Trophoblast cell (in vitro differentiated cells and primary cell): ENCODE results near the gene LSM3.

ENCODE experiments used
- DNase-seq, 2 donors: peaks; one replicate each; pipeline ENCODE4 v3.0.0-alpha.2; 2016
- H2AFZ ChIP-seq: 2 replicates; pipeline ENCODE4 v1.6.1; 2013; ENCODE audit warnings: low read length, moderate library complexity, mild to moderate bottlenecking; ENCODE audit not compliant: insufficient read depth, poor library complexity
- H2AK5ac ChIP-seq: 2 replicates; pipeline ENCODE4 v1.6.1; 2013; ENCODE audit warnings: mild to moderate bottlenecking, low read length
- H2BK120ac ChIP-seq: 2 replicates; pipeline ENCODE4 v1.6.1; 2013; ENCODE audit warnings: low read length, mild to moderate bottlenecking, moderate library complexity; ENCODE audit not compliant: insufficient read depth, poor library complexity
- H2BK12ac ChIP-seq: 2 replicates; pipeline ENCODE4 v1.6.1; 2013; ENCODE audit warnings: mild to moderate bottlenecking, low read length, moderate library complexity
- H2BK5ac ChIP-seq: 2 replicates; pipeline ENCODE4 v1.6.1; 2013; ENCODE audit warnings: low read length, low read depth, moderate library complexity, mild to moderate bottlenecking; ENCODE audit not compliant: poor library complexity
- H3K14ac ChIP-seq: 2 replicates; pipeline ENCODE4 v1.6.1; 2013; ENCODE audit warnings: mild to moderate bottlenecking, low read length
- H3K18ac ChIP-seq: 2 replicates; pipeline ENCODE4 v1.6.1; 2013; ENCODE audit warnings: mild to moderate bottlenecking, low read length
- H3K23ac ChIP-seq: 2 replicates; pipeline ENCODE4 v1.6.1; 2013; ENCODE audit warnings: low read length
- H3K27ac ChIP-seq: 2 replicates; pipeline ENCODE4 v1.5.1; 2013; ENCODE audit warnings: low read depth, mild to moderate bottlenecking, inconsistent platforms, low read length, moderate library complexity
- H3K27me3 ChIP-seq: 2 replicates; pipeline ENCODE4 v1.6.1; 2013; ENCODE audit warnings: inconsistent platforms, mild to moderate bottlenecking, low read length, moderate library complexity; ENCODE audit not compliant: insufficient read depth
- H3K36me3 ChIP-seq, 2 experiments: 1 replicate in 1 of 2; 2 replicates in 1 of 2; pipeline ENCODE4 v1.6.1; 2013; ENCODE audit warnings: low read length in 2 of 2, mild to moderate bottlenecking in 2 of 2, moderate library complexity in 1 of 2; ENCODE audit not compliant: insufficient read depth in 2 of 2, control insufficient read depth in 1 of 2
- H3K4ac ChIP-seq: 2 replicates; pipeline ENCODE4 v1.6.1; 2013; ENCODE audit warnings: low read depth, mild to moderate bottlenecking, low read length, moderate library complexity
- H3K4me1 ChIP-seq, 2 experiments: 1 replicate in 1 of 2; 2 replicates in 1 of 2; pipeline ENCODE4 v1.6.1; 2013; ENCODE audit warnings: low read length in 2 of 2, mild to moderate bottlenecking in 2 of 2, moderate library complexity in 1 of 2; ENCODE audit not compliant: insufficient read depth in 2 of 2, control insufficient read depth in 1 of 2
- H3K4me2 ChIP-seq: 2 replicates; pipeline ENCODE4 v1.6.1; 2013; ENCODE audit warnings: inconsistent platforms, mild to moderate bottlenecking, low read length, moderate library complexity
- H3K4me3 ChIP-seq: 2 replicates; pipeline ENCODE4 v1.5.1; 2013; ENCODE audit warnings: mild to moderate bottlenecking, low read depth, low read length, inconsistent platforms
- H3K79me1 ChIP-seq: one replicate; pipeline ENCODE4 v1.6.1; 2013; ENCODE audit warnings: low read length
- H3K79me2 ChIP-seq: 2 replicates; pipeline ENCODE4 v1.6.1; 2013; ENCODE audit warnings: low read length, mild to moderate bottlenecking; ENCODE audit not compliant: control insufficient read depth, insufficient read depth, poor library complexity
- H3K9ac ChIP-seq: 2 replicates; pipeline ENCODE4 v1.6.1; 2013; ENCODE audit warnings: mild to moderate bottlenecking, low read length
- H3K9me3 ChIP-seq: 2 replicates; pipeline ENCODE4 v1.6.1; 2013; ENCODE audit warnings: low read depth, mild to moderate bottlenecking, control low read depth, inconsistent platforms, low read length; ENCODE audit not compliant: insufficient read depth
- H4K12ac ChIP-seq: 2 replicates; pipeline ENCODE4 v1.6.1; 2013; ENCODE audit warnings: low read depth, mild to moderate bottlenecking, low read length, moderate library complexity
- H4K8ac ChIP-seq: 2 replicates; pipeline ENCODE4 v1.6.1; 2013; ENCODE audit warnings: low read depth, mild to moderate bottlenecking, low read length, moderate library complexity
- H4K91ac ChIP-seq: one replicate; pipeline ENCODE4 v1.6.1; 2013; ENCODE audit warnings: low read depth, mild to moderate bottlenecking, low read length, moderate library complexity
- WGBS: extraction: QIAGEN DNeasy Blood & Tissue Kit; methylation state at CpG from one replicate; pipeline ENCODE4 v1.1.7; 2013; ENCODE audit warnings: missing lambda C conversion rate; ENCODE audit not compliant: insufficient read length, insufficient coverage; ENCODE audit errors: extremely low coverage; 5-methylcytosine and 5-hydroxymethylcytosine counted together

LSM3 gene

DNA sequence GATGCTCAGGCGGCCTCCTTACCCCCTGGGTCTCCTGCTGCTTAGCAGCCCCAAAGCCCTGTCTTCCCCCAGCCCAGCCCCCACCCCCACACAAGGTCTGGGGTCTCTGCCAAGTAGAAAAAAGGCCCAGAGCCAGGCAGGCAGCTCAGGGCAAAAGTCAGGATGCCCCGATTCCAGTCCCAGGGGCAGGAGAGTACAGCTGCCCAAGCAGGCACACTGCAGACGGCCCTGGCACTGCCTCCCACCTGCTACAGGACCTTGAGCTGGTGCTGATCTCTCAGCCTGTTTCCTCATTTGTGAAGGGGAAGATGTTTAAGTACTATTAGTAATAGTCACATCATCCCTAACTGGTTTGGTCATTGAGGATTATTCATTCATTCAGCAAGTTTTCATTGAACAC lies 41.2 kb upstream of the LSM3 start:
- H3K14ac ChIP-seq, result no peak overlapping the region
- no peaks in the 10 kb centered on the region for H3K79me2 ChIP-seq
- H3K18ac ChIP-seq, result no peak overlapping the region
- H3K9ac ChIP-seq, result no peak overlapping the region
- no peak overlapping the region for H4K12ac ChIP-seq
- no peak overlapping the region for H3K27ac ChIP-seq
- H3K23ac ChIP-seq, result no peak overlapping the region
- H3K4me2 ChIP-seq, result no peak overlapping the region
- H3K4ac ChIP-seq, result no peak overlapping the region
- H2BK120ac ChIP-seq, result no peak overlapping the region
- no CpG with 5 or more reads among the region's 3 CpGs for WGBS
- no peak overlapping the region for H4K8ac ChIP-seq
- DNase-seq, result no peak
- H3K4me3 ChIP-seq, result no peak overlapping the region
- no peak overlapping the region for H2AFZ ChIP-seq
- no peaks in the 10 kb centered on the region for H3K79me1 ChIP-seq
- H2BK5ac ChIP-seq, result no peak overlapping the region
- H3K9me3 ChIP-seq, result peaks cover 4% of the 10 kb centered on the region
- H3K27me3 ChIP-seq, result no peaks in the 10 kb centered on the region
- H3K36me3 ChIP-seq, result peaks cover 62 to 83% of the 10 kb centered on the region in 2 experiments
- H2AK5ac ChIP-seq, result no peak overlapping the region
- no peak overlapping the region for H4K91ac ChIP-seq
- no peaks in the 10 kb centered on the region for H3K4me1 ChIP-seq
- H2BK12ac ChIP-seq, result no peak overlapping the region

DNA sequence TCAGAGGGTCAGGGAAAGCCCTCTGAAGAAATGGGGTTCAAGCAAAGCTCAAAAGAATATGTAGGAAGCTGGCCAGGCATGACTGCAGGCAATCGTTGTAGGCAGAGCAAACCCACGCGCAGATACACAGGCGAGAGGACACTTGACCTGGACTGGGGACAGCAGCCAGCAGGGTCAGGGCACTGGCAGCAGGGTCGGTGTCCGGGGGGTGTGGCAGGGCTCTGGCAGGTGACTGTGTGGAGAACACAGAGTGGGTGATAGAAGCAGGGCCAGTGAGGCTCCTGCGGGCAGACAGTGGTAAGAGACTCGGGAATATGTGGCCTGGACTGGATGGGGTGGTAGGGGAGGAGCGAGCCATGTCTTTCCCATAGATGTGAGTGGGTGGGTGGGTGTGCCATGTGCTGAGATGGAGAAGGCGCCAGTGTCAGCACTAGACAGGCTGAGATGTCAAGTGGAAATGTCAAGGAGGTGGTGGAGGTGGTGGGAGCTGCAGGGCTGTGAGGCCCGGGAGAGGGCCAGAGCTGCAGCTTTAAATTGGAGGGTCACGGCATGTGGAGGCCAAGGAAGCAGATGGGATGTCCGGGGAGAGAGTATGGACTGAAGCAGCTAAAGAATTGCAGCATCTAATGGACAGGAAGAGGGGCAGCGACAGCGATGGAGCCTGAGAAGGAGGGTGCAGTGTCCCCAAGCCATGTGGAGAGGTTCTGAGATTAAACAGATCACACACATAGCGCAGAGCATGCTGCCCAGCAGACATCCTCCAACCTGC lies 40.3 kb upstream of the LSM3 start:
- Histone ChIP-seq H3K27me3 (no peaks in the 10 kb centered on the region), H3K9me3 (peaks cover 3% of the 10 kb centered on the region), H2AFZ (no peak overlapping the region), H3K27ac (no peak overlapping the region), H3K9ac (no peak overlapping the region), H3K4me1 (peaks cover 0 to 2% of the 10 kb centered on the region in 2 experiments), H3K14ac (no peak overlapping the region), H4K91ac (no peak overlapping the region), H3K23ac (no peak overlapping the region), H3K4me3 (no peak overlapping the region), H4K8ac (no peak overlapping the region), H3K79me2 (no peaks in the 10 kb centered on the region), H2BK120ac (no peak overlapping the region), H4K12ac (no peak overlapping the region), H2BK12ac (no peak overlapping the region), H3K4ac (no peak overlapping the region), H3K79me1 (no peaks in the 10 kb centered on the region), H3K18ac (no peak overlapping the region), H3K4me2 (no peak overlapping the region), H2AK5ac (no peak overlapping the region), H3K36me3 (peaks cover 54 to 75% of the 10 kb centered on the region in 2 experiments), H2BK5ac (no peak overlapping the region)
- no peak for DNase-seq
- no CpG with 5 or more reads among the region's 16 CpGs for WGBS

DNA sequence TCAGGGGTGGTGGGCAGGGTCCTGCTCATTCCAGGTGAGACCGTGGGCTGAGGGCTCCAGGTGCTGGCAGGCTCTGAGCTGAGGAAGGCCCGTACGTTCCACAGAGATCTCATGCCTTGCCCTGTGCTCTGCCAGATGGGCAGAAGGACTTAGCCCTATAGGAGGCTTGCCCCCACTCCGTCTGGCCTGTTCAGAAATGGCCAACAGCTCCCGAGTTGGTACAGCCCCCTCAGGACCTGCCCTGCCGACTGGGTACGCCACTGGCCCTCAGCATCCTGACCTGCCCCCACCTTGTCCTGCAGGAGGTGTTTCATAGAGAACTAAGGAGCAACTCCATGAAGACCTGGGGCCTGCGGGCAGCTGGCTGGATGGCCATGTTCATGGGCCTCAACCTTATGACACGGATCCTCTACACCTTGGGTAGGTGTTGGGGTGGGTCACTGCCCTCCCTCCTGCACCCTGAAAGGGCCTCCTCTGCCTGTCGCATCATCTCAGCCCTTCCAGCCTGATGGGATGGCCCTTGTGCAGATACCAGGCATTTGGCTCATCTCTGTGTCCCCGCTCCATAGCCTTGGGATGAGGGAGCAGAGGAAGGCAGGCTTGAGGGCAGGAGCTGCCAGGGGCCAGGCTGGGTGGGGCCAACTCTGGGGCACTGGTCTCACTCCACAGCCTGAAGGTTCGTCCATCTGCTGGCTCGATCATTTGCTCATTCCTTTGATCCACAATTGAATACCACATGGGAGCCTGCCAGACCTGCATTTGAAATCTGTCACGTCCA lies 39.5 kb upstream of the LSM3 start:
- no peak overlapping the region for H3K18ac ChIP-seq
- H4K12ac ChIP-seq, result no peak overlapping the region
- H3K27me3 ChIP-seq, result no peaks in the 10 kb centered on the region
- H3K9ac ChIP-seq, result no peak overlapping the region
- no CpG with 5 or more reads among the region's 14 CpGs for WGBS
- H3K14ac ChIP-seq, result no peak overlapping the region
- no peak overlapping the region for H4K91ac ChIP-seq
- peaks cover 2% of the 10 kb centered on the region for H3K9me3 ChIP-seq
- H2BK120ac ChIP-seq, result no peak overlapping the region
- peaks cover 2 to 5% of the 10 kb centered on the region in 2 experiments for H3K4me1 ChIP-seq
- peaks cover 46 to 67% of the 10 kb centered on the region in 2 experiments for H3K36me3 ChIP-seq
- H2BK5ac ChIP-seq, result no peak overlapping the region
- H2AK5ac ChIP-seq, result no peak overlapping the region
- H3K27ac ChIP-seq, result no peak overlapping the region
- H3K79me2 ChIP-seq, result no peaks in the 10 kb centered on the region
- H4K8ac ChIP-seq, result no peak overlapping the region
- no peak overlapping the region for H3K4ac ChIP-seq
- no peak overlapping the region for H3K4me3 ChIP-seq
- no peak overlapping the region for H3K23ac ChIP-seq
- peaks cover 2% of the 10 kb centered on the region for H3K79me1 ChIP-seq
- no peak overlapping the region for H3K4me2 ChIP-seq
- no peak overlapping the region for H2BK12ac ChIP-seq
- DNase-seq, result no peak
- no peak overlapping the region for H2AFZ ChIP-seq

DNA sequence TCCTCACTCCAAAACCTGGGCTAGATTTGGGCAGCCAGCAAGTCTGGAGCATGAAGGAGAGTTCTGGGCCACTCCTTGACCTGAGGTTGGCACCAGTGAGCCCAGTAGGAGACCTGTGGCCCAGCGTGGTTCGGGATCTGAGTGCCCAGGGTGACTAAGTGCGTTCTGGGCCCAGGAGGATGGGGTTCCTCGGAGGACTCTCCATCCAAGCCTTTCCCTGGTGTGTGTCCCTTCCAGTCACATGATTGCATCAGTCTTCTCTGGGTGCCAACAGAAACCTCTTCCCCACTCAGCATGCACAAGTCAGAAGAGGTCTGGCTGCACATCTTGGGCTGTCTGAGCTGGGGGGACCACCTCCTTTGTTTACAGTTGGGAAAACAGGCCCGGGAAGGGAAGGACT lies 38.8 kb upstream of the LSM3 start:
- no peak overlapping the region for H2BK5ac ChIP-seq
- no peak overlapping the region for H3K4me2 ChIP-seq
- H2BK120ac ChIP-seq, result no peak overlapping the region
- H3K79me2 ChIP-seq, result no peaks in the 10 kb centered on the region
- H2BK12ac ChIP-seq, result no peak overlapping the region
- no peak overlapping the region for H4K91ac ChIP-seq
- peaks cover 39 to 60% of the 10 kb centered on the region in 2 experiments for H3K36me3 ChIP-seq
- H3K4me1 ChIP-seq, result peaks cover 6 to 9% of the 10 kb centered on the region in 2 experiments
- no peaks in the 10 kb centered on the region for H3K27me3 ChIP-seq
- H3K14ac ChIP-seq, result no peak overlapping the region
- H3K4me3 ChIP-seq, result no peak overlapping the region
- H3K18ac ChIP-seq, result no peak overlapping the region
- H2AFZ ChIP-seq, result no peak overlapping the region
- H3K27ac ChIP-seq, result no peak overlapping the region
- H4K12ac ChIP-seq, result no peak overlapping the region
- H3K4ac ChIP-seq, result no peak overlapping the region
- H3K9me3 ChIP-seq, result peaks cover 2% of the 10 kb centered on the region
- H2AK5ac ChIP-seq, result no peak overlapping the region
- H3K79me1 ChIP-seq, result peaks cover 6% of the 10 kb centered on the region
- H3K9ac ChIP-seq, result no peak overlapping the region
- DNase-seq, result no peak
- no peak overlapping the region for H3K23ac ChIP-seq
- H4K8ac ChIP-seq, result no peak overlapping the region
- no CpG with 5 or more reads among the region's 5 CpGs for WGBS
